GM12878 (cell line): Measurements from ENCODE around the gene MYO3B. TPM values are rescaled to one million over a fixed set of nuclear protein-coding genes. Genes with fewer than 3 reads are reported as not detected.

Experiments
- ATAC-seq: fragments of 200-7000 bp; cut with Tn5 transposase; 3 replicates; pipeline ENCODE4 v1.9.1; 2020; ENCODE audit warnings: mild to moderate bottlenecking, moderate library complexity
- BruUV-seq: library from RNA; stranded (reverse); fragments of 400-500 nt; replicated peaks from 2 replicates; lab custom pipeline; 2021; lab: Mats Ljungman, UMichigan
- CTCF ChIA-PET: fragments of 300-600 bp; sonication (Branson Sonifier 250); formaldehyde crosslinking; extraction: SDS; loops from one replicate; lab custom pipeline; 2021; ENCODE audit warnings: inconsistent platforms; lab: Yijun Ruan, JAX
- POLR2A ChIA-PET: fragments of 350-600 bp; formaldehyde crosslinking; extraction: SDS; loops from one replicate; lab custom pipeline; 2021; ENCODE audit warnings: inconsistent platforms; lab: Charles Lee
- RAD21 ChIA-PET: fragments of 300-600 bp; sonication (Branson Sonifier 250); formaldehyde crosslinking; loops from one replicate; lab custom pipeline; 2023; ENCODE audit warnings: antibody characterized with exemption; ENCODE audit not compliant: unreplicated experiment; lab: Charles Lee
- SMC1A ChIA-PET: fragments of 300-600 bp; sonication (Branson Sonifier 250); formaldehyde crosslinking; loops from one replicate; lab custom pipeline; 2023; ENCODE audit not compliant: unreplicated experiment, uncharacterized antibody; lab: Charles Lee
- DNase-seq: peaks from one replicate; pipeline ENCODE4 v3.0.0-alpha.2; 2011; ENCODE audit warnings: low read depth, low spot score
- FAIRE-seq: peaks from 3 replicates; lab custom pipeline; 2011; peaks lifted over from hg19 to GRCh38; lab: Jason Lieb, UNC
- H2AFZ ChIP-seq: 2 replicates; pipeline ENCODE4 v1.6.0; 2011; ENCODE audit warnings: low read depth, low read length, control low read depth; ENCODE audit not compliant: control insufficient read depth
- H3K27ac ChIP-seq: 2 replicates; pipeline ENCODE4 v1.5.1; 2011; ENCODE audit warnings: control low read depth; ENCODE audit not compliant: control insufficient read depth, insufficient read depth
- H3K27me3 ChIP-seq, 2 experiments: replicated peaks in 1 of 2; 2 replicates each; pipeline versions ENCODE4 v1.6.0 to v1.6.1; 2011; ENCODE audit warnings: low read length in 1 of 2; ENCODE audit not compliant: control insufficient read depth in 2 of 2, insufficient read depth in 2 of 2
- H3K36me3 ChIP-seq, 2 experiments: 2 replicates each; pipeline ENCODE4 v1.5.1; 2011; ENCODE audit warnings: low read length in 1 of 2; ENCODE audit not compliant: control insufficient read depth in 2 of 2, insufficient read depth in 2 of 2
- H3K4me1 ChIP-seq: 2 replicates; pipeline ENCODE4 v1.6.1; 2011; ENCODE audit warnings: mild to moderate bottlenecking, low read length, moderate library complexity, mixed read lengths; ENCODE audit not compliant: control insufficient read depth, insufficient read depth
- H3K4me2 ChIP-seq: 2 replicates; pipeline ENCODE4 v1.6.0; 2011; ENCODE audit warnings: control low read depth; ENCODE audit not compliant: control insufficient read depth, insufficient read depth
- H3K4me3 ChIP-seq: fragments of 200-600 bp; sonication (generic); 2 replicates; pipeline ENCODE4 v1.5.1; 2016
- H3K79me2 ChIP-seq: 2 replicates; pipeline ENCODE4 v1.6.0; 2011; ENCODE audit warnings: low read length; ENCODE audit not compliant: control insufficient read depth, insufficient read depth
- H3K9ac ChIP-seq: 2 replicates; pipeline ENCODE4 v1.8.0; 2011; ENCODE audit warnings: low read length, control low read depth, mixed read lengths; ENCODE audit not compliant: control insufficient read depth, insufficient read depth
- H3K9me3 ChIP-seq: replicated peaks from 3 replicates; pipeline ENCODE4 v1.5.1; 2011; ENCODE audit warnings: mild to moderate bottlenecking, low read length; ENCODE audit not compliant: control insufficient read depth, insufficient read depth
- H4K20me1 ChIP-seq: 2 replicates; pipeline ENCODE4 v1.6.0; 2011; ENCODE audit not compliant: control insufficient read depth, insufficient read depth
- ATF2 ChIP-seq: IDR thresholded peaks from 2 replicates; pipeline ENCODE4 v1.6.1; 2012; ENCODE audit warnings: low read length, inconsistent platforms
- CBX5 ChIP-seq: sonication (generic); IDR thresholded peaks from 2 replicates; pipeline ENCODE4 v1.6.1; 2016; ENCODE audit warnings: low read depth, moderate library complexity, mild to moderate bottlenecking, inconsistent platforms
- KDM1A ChIP-seq: fragments of 200-600 bp; sonication (generic); IDR thresholded peaks from 2 replicates; pipeline ENCODE4 v1.6.1; 2016; ENCODE audit warnings: borderline replicate concordance
- SPI1 ChIP-seq: IDR thresholded peaks from 2 replicates; pipeline ENCODE4 v1.6.1; 2011; ENCODE audit warnings: low read depth, mild to moderate bottlenecking, low read length, moderate library complexity, borderline replicate concordance; ENCODE audit not compliant: insufficient read depth
- STAT3 ChIP-seq: IDR thresholded peaks from 2 replicates; pipeline ENCODE4 v1.6.1; 2011; ENCODE audit warnings: low read depth, low read length, improper control_type of control experiment
- TAF1 ChIP-seq: IDR thresholded peaks from 2 replicates; pipeline ENCODE4 v1.6.1; 2011; ENCODE audit warnings: mild to moderate bottlenecking, low read depth, low read length, borderline replicate concordance
- ZBTB33 ChIP-seq: fragments of 450-650 bp; IDR thresholded peaks from 2 replicates; pipeline ENCODE4 v1.6.1; 2017; ENCODE audit warnings: mild to moderate bottlenecking
- WGBS: methylation state at CpG from one replicate; pipeline ENCODE4 v1.1.6; 2016; ENCODE audit warnings: low lambda C conversion rate; ENCODE audit not compliant: insufficient replicate concordance, insufficient coverage; ENCODE audit errors: missing lambda C conversion rate; 5-methylcytosine and 5-hydroxymethylcytosine counted together
- in situ Hi-C: fragments of 300-500 bp; cut with MboI; formaldehyde crosslinking; loops from 9 replicates; pipeline ENCODE4 v1.14.3; 2018; ENCODE audit warnings: mixed read lengths
- intact Hi-C: fragments of 100-400 bp; cut with micrococcal nuclease; formaldehyde crosslinking; loops from one replicate; pipeline ENCODE4 v1.14.2; 2022; ENCODE audit not compliant: unreplicated experiment
- polyA plus RNA-seq, 11 experiments: library from polyadenylated mRNA; depleted of rRNA in 4 of 11; unstranded in 6 of 11; stranded (reverse) in 5 of 11; fragments of >200 nt; fragmentation: Nextera tagmentation in 4 of 11; fragmentation: Illumina TruSeq in 1 of 11; extraction: Ambion mirVana in 4 of 11; extraction: Trizol in 1 of 11; gene quantifications; 1 replicate in 1 of 11; 2 replicates in 10 of 11; pipeline versions ENCODE4 v1.2.1 to v1.2.3, GENCODE V29; 2011 to 2016; ENCODE audit warnings: inconsistent platforms in 2 of 11, missing spikeins in 2 of 11, low read depth in 1 of 11
- total RNA-seq, 4 experiments: library from RNA; depleted of rRNA in 3 of 4; stranded (reverse); fragments of >200 nt in 3 of 4; fragmentation: Illumina TruSeq in 1 of 4; extraction: Trizol in 1 of 4; gene quantifications; 2 replicates each; pipeline versions ENCODE4 v1.2.1 to v1.2.3, GENCODE V29; 2013 to 2021

The MYO3B gene
- total and polyA plus RNA-seq, 10 of the 15 experiments (the other 5 are each of a cell fraction or from before 2014, with no cell fraction given), result 1.1 to 7.1 (median 2.1) TPM

- no peak for DNase-seq
- SMC1A ChIA-PET, result interaction anchor here (0.9 to 7.0 kb wide), 3 partner anchors 42 to 508 kb away, joined by 3 to 53 read pairs (median 7); no protein-coding TSS in a partner anchor
- in situ Hi-C loops (no loop called here), intact Hi-C loops (no loop called here)
- H4K20me1 ChIP-seq, result no peaks in the 10 kb centered on the region
- no peak overlapping the region for H3K9ac ChIP-seq
- no peaks in the 10 kb centered on the region for H3K36me3 ChIP-seq
- H3K79me2 ChIP-seq, result no peaks in the 10 kb centered on the region
- 42% methylated on average over 3 of the region's 3 CpGs for WGBS
- POLR2A ChIA-PET, result no interaction called here
- TF ChIP-seq ATF2 (no peak), CBX5 (no peak), ZBTB33 (no peak), STAT3 (no peak), KDM1A (no peak), TAF1 (no peak), SPI1 (no peak)
- H3K27me3 ChIP-seq, result no peaks in the 10 kb centered on the region; a peak in 1 of 4 replicates
- no peak overlapping the region for H3K4me2 ChIP-seq
- BruUV-seq, result no TSS peak
- no peak overlapping the region for H3K27ac ChIP-seq
- FAIRE-seq, result no peak
- CTCF ChIA-PET, result interaction anchor here (1.1 to 5.8 kb wide), 6 partner anchors 10 to 507 kb away, joined by 3 to 68 read pairs (median 7); no protein-coding TSS in a partner anchor
- no peaks in the 10 kb centered on the region; the same call in 1 of the 2 replicates for H3K4me1 ChIP-seq
- no peaks in the 10 kb centered on the region for H3K9me3 ChIP-seq
- no peak overlapping the region for H3K4me3 ChIP-seq
- RAD21 ChIA-PET, result no interaction called here
- H2AFZ ChIP-seq, result no peak overlapping the region
- no peak for ATAC-seq
These were observed 187.7 kb downstream of the MYO3B start for GRCh38 chr2:170365686-170366085.
